Activated T-cell treated with anti-CD3 and anti-CD28 coated beads, Interleukin-2, amount 50 U/mL, for 48 hours (primary cell): Measurements from ENCODE around the gene KRTAP9-3.
"Not testable (repeated sequence)": the region's sequence is repeated elsewhere in the genome, so short reads cannot be mapped to it uniquely, and the experiment has no call there.

Experiments
- DNase-seq, 2 experiments: peaks; one replicate each; pipeline ENCODE4 v3.0.0-alpha.2; 2020

KRTAP9-3 gene

DNA sequence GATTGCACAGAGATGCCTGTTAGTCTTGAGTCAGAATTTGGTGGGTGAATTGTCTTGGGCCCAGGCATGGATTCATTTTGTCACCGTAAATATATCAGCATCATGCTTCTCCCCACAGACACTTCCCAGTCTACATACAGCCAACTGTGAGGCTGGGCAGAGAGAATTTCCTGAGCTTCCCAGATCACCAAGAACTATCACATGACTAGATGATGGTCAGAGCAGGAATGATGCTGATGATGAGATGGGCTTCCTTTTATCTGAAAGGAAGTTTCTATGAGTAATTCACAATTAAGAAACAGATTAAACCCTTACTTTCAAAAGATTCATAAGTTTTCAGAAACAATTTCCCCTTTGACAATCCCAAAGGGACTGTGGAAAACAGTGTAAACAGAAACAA is 22.6 kb downstream of the KRTAP9-3 start:
- no peak for DNase-seq

GRCh38 chr17:41255381-41256290 is 23.4 kb downstream of the KRTAP9-3 start, which contains the start of gene KRTAP9-9:
Gene KRTAP9-9 (plus strand): TSS chr17:41255384.
- DNase-seq = not testable (repeated sequence)

DNA sequence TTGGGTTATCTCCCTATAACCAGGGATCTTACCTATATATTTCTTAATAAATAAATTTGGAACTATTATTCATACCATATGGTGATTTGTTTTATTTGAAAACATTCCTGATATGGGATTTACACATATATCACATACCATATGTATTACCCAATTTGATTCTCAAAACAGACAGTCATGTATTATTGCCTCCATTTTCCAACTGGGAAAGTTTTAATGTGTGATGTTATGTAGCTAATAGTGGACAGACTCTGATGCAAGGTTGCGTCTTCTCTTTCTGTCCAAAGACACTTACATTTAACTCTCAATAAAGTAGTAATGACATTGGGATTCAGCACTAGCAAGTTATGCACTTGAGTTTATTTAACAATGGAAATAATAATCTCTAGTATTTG is 24.0 kb downstream of the KRTAP9-3 start:
- DNase-seq = no peak

- no peak for DNase-seq
Observed at GRCh38 chr17:41258406-41258805, 26.2 kb downstream of the KRTAP9-3 start.

DNA sequence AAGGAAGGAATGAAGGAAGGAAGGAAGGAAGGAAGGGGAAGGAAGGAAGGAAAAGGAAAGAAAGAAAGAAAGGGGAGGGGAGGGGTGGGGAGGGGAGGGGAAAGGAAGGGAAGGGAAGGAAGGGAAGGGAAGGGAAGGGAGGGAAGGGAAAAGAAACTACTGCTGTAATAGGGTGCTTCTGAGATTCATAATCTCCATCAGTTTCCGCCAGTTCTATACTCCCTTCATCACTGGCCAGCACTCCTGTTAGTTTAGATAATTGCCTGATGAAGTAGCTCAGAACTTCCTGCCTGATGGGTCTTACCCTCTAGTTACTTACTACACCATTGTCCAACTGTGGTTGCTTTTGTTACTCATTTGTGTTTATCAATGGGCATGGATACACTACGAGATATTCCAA is 31.0 kb downstream of the KRTAP9-3 start:
- DNase-seq = no peak

GRCh38 chr17:41264599-41264998 is 32.4 kb downstream of the KRTAP9-3 start:
- DNase-seq = no peak

- DNase-seq = no peak
Observed at GRCh38 chr17:41265078-41265477, 32.8 kb downstream of the KRTAP9-3 start, which contains the start of gene KRTAP9-6. Gene KRTAP9-6 (plus strand): TSS chr17:41265378. CDS start chr17:41265378, 0 bp downstream.

- no peak for DNase-seq
Observed at GRCh38 chr17:41267711-41268110, 35.5 kb downstream of the KRTAP9-3 start.

DNA sequence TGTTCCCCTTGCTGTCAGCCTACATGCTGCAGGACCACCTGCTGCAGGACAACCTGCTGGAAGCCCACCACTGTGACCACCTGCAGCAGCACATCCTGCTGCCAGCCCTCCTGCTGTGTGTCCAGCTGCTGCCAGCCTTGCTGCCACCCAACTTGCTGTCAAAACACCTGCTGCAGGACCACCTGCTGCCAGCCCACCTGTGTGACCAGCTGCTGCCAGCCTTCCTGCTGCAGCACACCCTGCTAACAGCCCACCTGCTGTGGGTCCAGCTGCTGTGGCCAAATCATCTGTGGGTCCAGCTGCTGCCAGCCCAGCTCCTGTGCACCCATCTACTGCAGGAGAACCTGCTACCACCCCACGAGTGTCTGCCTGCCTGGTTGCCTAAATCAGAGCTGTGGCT is 39.1 kb downstream of the KRTAP9-3 start:
- DNase-seq = not testable (repeated sequence)

GRCh38 chr17:41271858-41272257 is 39.6 kb downstream of the KRTAP9-3 start:
- no peak for DNase-seq

DNA sequence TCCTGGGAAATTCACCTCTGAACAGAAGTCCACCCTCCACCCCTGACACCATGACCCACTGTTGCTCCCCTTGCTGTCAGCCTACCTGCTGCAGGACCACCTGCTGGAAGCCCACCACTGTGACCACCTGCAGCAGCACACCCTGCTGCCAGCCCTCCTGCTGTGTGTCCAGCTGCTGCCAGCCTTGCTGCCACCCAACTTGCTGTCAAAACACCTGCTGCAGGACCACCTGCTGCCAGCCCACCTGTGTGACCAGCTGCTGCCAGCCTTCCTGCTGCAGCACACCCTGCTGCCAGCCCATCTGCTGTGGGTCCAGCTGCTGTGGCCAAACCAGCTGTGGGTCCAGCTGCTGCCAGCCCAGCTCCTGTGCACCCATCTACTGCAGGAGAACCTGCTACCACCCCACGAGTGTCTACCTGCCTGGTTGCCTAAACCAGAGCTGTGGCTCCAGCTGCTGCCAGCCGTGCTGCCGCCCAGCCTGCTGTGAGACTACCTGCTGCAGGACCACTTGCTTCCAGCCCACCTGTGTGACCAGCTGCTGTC is 43.5 kb downstream of the KRTAP9-3 start, which contains the start of gene KRTAP9-7:
Gene KRTAP9-7 (plus strand): TSS at position 51 of the 543 bp plus-strand sequence. CDS start 0 bp downstream, at position 51.
- not testable (repeated sequence) for DNase-seq

- DNase-seq = no peak
Observed at GRCh38 chr17:41278176-41278955, 46.1 kb downstream of the KRTAP9-3 start.
